Measurements from ENCODE around the gene GUCD1.
"Not testable (repeated sequence)": the region's sequence is repeated elsewhere in the genome, so short reads cannot be mapped to it uniquely, and the experiment has no call there.

DNA sequence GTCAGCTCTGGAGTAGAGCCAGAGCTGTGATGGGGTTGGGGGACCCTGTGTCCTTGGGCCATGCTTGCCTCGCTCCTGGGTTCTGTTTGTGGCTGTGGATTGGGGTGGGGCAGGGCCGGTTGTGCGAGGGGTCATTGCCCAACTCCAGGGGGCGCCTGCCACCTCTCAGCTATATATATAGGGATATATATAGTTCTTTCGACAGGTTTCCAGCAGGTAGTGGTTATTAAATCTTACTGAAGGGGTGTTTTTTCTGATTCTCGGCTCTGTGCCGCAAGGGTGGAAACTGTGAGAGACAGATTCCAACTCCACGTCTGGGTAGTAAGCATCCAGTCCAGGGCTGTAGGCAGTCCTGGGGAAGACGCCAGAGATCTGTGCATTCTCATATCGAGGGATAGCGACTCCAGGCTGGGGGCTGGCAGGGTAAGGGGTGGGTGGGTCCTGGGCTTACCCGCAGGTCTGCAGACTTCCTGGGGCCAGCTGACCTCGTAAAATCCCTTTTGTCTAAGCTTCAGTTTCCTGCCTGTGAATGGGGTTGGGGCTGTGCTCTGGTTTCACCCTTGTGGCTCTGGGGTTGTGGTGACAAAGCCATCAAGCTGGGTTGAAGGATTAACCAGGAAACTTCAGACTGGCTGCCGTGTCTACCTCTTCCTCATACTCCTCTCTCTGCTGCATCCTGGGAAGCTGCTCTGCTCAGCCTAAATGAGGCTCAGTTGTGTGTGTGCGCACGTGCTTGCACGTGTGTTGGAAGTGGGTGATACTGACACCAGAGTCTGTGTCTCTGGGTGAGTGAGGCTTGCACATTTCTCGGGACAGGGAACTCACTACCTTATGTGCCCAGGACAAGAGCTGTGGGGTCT lies 49.1 kb upstream of the GUCD1 start:
- TF ChIP-seq, protein P1, sequence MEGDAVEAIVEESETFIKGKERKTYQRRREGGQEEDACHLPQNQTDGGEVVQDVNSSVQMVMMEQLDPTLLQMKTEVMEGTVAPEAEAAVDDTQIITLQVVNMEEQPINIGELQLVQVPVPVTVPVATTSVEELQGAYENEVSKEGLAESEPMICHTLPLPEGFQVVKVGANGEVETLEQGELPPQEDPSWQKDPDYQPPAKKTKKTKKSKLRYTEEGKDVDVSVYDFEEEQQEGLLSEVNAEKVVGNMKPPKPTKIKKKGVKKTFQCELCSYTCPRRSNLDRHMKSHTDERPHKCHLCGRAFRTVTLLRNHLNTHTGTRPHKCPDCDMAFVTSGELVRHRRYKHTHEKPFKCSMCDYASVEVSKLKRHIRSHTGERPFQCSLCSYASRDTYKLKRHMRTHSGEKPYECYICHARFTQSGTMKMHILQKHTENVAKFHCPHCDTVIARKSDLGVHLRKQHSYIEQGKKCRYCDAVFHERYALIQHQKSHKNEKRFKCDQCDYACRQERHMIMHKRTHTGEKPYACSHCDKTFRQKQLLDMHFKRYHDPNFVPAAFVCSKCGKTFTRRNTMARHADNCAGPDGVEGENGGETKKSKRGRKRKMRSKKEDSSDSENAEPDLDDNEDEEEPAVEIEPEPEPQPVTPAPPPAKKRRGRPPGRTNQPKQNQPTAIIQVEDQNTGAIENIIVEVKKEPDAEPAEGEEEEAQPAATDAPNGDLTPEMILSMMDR (IDR thresholded peaks at IDR 0.05; ENCODE audit: insufficient read depth, low read length, poor library complexity, severe bottlenecking), result not testable (repeated sequence)
- not testable (repeated sequence) for TF ChIP-seq EZH2phosphoT487 (conservative IDR thresholded peaks at IDR 0.05; ENCODE audit: low read length)

Measured in SU-DHL-6 (cell line).